HG03039 (cell line): ENCODE measurements around the gene GXYLT2.

Experiments used
- ATAC-seq: cut with Tn5 transposase; IDR thresholded peaks from one replicate; pipeline ENCODE4 v1.9.1; 2021; ENCODE audit warnings: mild to moderate bottlenecking, moderate library complexity; ENCODE audit not compliant: unreplicated experiment

Gene GXYLT2

GRCh38 chr3:73007992-73008712 lies 120.3 kb downstream of the GXYLT2 start:
- no peak for ATAC-seq

GRCh38 chr3:73009008-73009407 lies 121.2 kb downstream of the GXYLT2 start:
- ATAC-seq, result no peak

- ATAC-seq, result no peak
These were observed 121.9 kb downstream of the GXYLT2 start for GRCh38 chr3:73009750-73010149.

GRCh38 chr3:73010158-73010557 lies 122.3 kb downstream of the GXYLT2 start:
- no peak for ATAC-seq

GRCh38 chr3:73018298-73018697 lies 130.5 kb downstream of the GXYLT2 start:
- ATAC-seq, result no peak

- no peak for ATAC-seq
These were observed 131.1 kb downstream of the GXYLT2 start for GRCh38 chr3:73018790-73019441.

- ATAC-seq, result no peak
These were observed 133.5 kb downstream of the GXYLT2 start for GRCh38 chr3:73021301-73021835.

- no peak for ATAC-seq
These were observed 137.0 kb downstream of the GXYLT2 start for GRCh38 chr3:73024836-73025235.

GRCh38 chr3:73026111-73026759 lies 138.4 kb downstream of the GXYLT2 start:
- ATAC-seq, result no peak
